HepG2 (cell line): ENCODE data around the gene NACC2. TPM values are rescaled to one million over a fixed set of nuclear protein-coding genes. Genes with fewer than 3 reads are reported as not detected.
A peak's percentile ranks its signal among the peaks of the same experiment; 100 is the strongest.

Experiments used
- ATAC-seq: fragments of 200-7000 bp; cut with Tn5 transposase; 3 replicates; pipeline ENCODE4 v1.9.1; 2020; ENCODE audit warnings: mild to moderate bottlenecking, moderate library complexity
- BruUV-seq: library from RNA; stranded (reverse); fragments of 400-500 nt; replicated peaks from 2 replicates; lab custom pipeline; 2021; lab: Mats Ljungman, UMichigan
- CTCF ChIA-PET: fragments of 300-600 bp; formaldehyde crosslinking; extraction: SDS; loops from one replicate; lab custom pipeline; 2021; ENCODE audit warnings: low total read pairs, inconsistent platforms, low intra/inter-chr PET ratio; lab: Yijun Ruan, JAX
- POLR2A ChIA-PET: fragments of 350-600 bp; sonication (Branson Sonifier 250); formaldehyde crosslinking; loops from one replicate; lab custom pipeline; 2020; ENCODE audit warnings: antibody characterized with exemption, inconsistent platforms; lab: Yijun Ruan, JAX
- DNase-seq: peaks from one replicate; pipeline ENCODE4 v3.0.0-alpha.2; 2015; ENCODE audit warnings: low spot score
- FAIRE-seq: peaks from 3 replicates; lab custom pipeline; 2011; peaks lifted over from hg19 to GRCh38; lab: Jason Lieb, UNC
- H2AFZ ChIP-seq: one replicate; pipeline ENCODE4 v1.6.1; 2011; ENCODE audit warnings: low read length, inconsistent platforms
- H3K27ac ChIP-seq: fragments of 300-600 bp; 3 replicates; pipeline ENCODE4 v1.8.0; 2011; ENCODE audit warnings: mixed run types, mild to moderate bottlenecking, mixed read lengths, low read length, inconsistent platforms; ENCODE audit not compliant: insufficient read depth; ENCODE audit errors: extremely low read length
- H3K27me3 ChIP-seq, 2 experiments: fragments of 200-600 bp in 1 of 2; 2 replicates in 1 of 2; 3 replicates in 1 of 2; pipeline versions ENCODE4 v1.6.0 to v1.8.0; 2011; ENCODE audit warnings: low read length in 2 of 2, mild to moderate bottlenecking in 2 of 2, moderate library complexity in 2 of 2, inconsistent platforms in 1 of 2; ENCODE audit not compliant: insufficient read depth in 2 of 2, control insufficient read depth in 1 of 2
- H3K36me3 ChIP-seq, 2 experiments: fragments of 200-600 bp in 1 of 2; replicated peaks in 1 of 2; 2 replicates in 1 of 2; 3 replicates in 1 of 2; pipeline versions ENCODE4 v1.5.1 to v1.8.0; 2011; ENCODE audit warnings: low read length in 2 of 2, inconsistent platforms in 1 of 2; ENCODE audit not compliant: insufficient read depth in 2 of 2, control insufficient read depth in 1 of 2
- H3K4me1 ChIP-seq: 2 replicates; pipeline ENCODE4 v1.5.1; 2012; ENCODE audit warnings: low read length, inconsistent platforms; ENCODE audit not compliant: insufficient read depth
- H3K4me2 ChIP-seq: 2 replicates; pipeline ENCODE4 v1.6.0; 2011; ENCODE audit warnings: low read depth, low read length, inconsistent platforms
- H3K4me3 ChIP-seq, 3 experiments: fragments of 200-600 bp in 1 of 3; sonication (generic), shearing (Covaris generic) in 1 of 3; replicated peaks in 1 of 3; 2 replicates each; pipeline ENCODE4 v1.5.1; 2011 to 2016; ENCODE audit warnings: low read length in 3 of 3, inconsistent platforms in 2 of 3, low read depth in 2 of 3, mild to moderate bottlenecking in 2 of 3, control low read depth in 1 of 3, mixed read lengths in 1 of 3; ENCODE audit not compliant: insufficient read depth in 1 of 3
- H3K79me2 ChIP-seq: one replicate; pipeline ENCODE4 v1.6.1; 2011; ENCODE audit warnings: low read length, inconsistent platforms; ENCODE audit not compliant: insufficient read depth
- H3K9ac ChIP-seq: 2 replicates; pipeline ENCODE4 v1.6.0; 2011; ENCODE audit warnings: mild to moderate bottlenecking, low read depth, low read length, inconsistent platforms; ENCODE audit not compliant: insufficient read depth
- H3K9me3 ChIP-seq: 2 replicates; pipeline ENCODE4 v1.5.1; 2012; ENCODE audit warnings: mild to moderate bottlenecking, low read length
- H4K20me1 ChIP-seq: 2 replicates; pipeline ENCODE4 v1.6.0; 2011; ENCODE audit warnings: inconsistent platforms, mild to moderate bottlenecking, low read length, moderate library complexity; ENCODE audit not compliant: insufficient read depth
- MLX ChIP-seq: IDR thresholded peaks from 2 replicates; pipeline ENCODE4 v1.6.1; 2016
- NFAT5 ChIP-seq: sonication (generic); formaldehyde crosslinking; IDR thresholded peaks from 2 replicates; pipeline ENCODE4 v1.4.0; 2020; ENCODE audit warnings: missing genetic modification reagents
- THYN1 ChIP-seq: sonication (generic); formaldehyde crosslinking; IDR thresholded peaks from 2 replicates; pipeline ENCODE4 v1.8.1; 2023; ENCODE audit warnings: low read depth, mild to moderate bottlenecking, moderate library complexity, missing genetic modification reagents, borderline replicate concordance
- ZFX ChIP-seq: sonication (generic); formaldehyde crosslinking; IDR thresholded peaks from 2 replicates; pipeline ENCODE4 v1.4.0; 2020; ENCODE audit warnings: mild to moderate bottlenecking, low read depth, missing genetic modification reagents, moderate library complexity
- ZNF430 ChIP-seq: sonication (generic); formaldehyde crosslinking; IDR thresholded peaks from 2 replicates; pipeline ENCODE4 v1.9.0; 2021; ENCODE audit warnings: mild to moderate bottlenecking, missing genetic modification reagents
- WGBS: methylation state at CpG from one replicate; pipeline ENCODE4 v1.1.6; 2017; ENCODE audit warnings: low lambda C conversion rate; 5-methylcytosine and 5-hydroxymethylcytosine counted together
- in situ Hi-C: cut with HindIII; loops from 2 replicates; pipeline ENCODE4 v1.10.0; 2017; ENCODE audit warnings: low pct_unique_long_range_greater_than_20kb; ENCODE audit not compliant: extremely low pct_ligation_motif_present
- intact Hi-C: fragments of 100-400 bp; cut with micrococcal nuclease; formaldehyde crosslinking; loops from one replicate; pipeline ENCODE4 v1.10.0; 2022; ENCODE audit not compliant: unreplicated experiment
- polyA plus RNA-seq, 8 experiments: library from polyadenylated mRNA; depleted of rRNA in 3 of 8; stranded (reverse) in 7 of 8; unstranded in 1 of 8; fragments of >200 nt; fragmentation: Illumina TruSeq in 4 of 8; extraction: Trizol in 4 of 8; gene quantifications; 2 replicates each; pipeline versions ENCODE4 v1.2.1 to v1.2.3, GENCODE V29; 2011 to 2016; ENCODE audit warnings: low read depth in 4 of 8, missing spikeins in 1 of 8, mixed read lengths in 1 of 8; ENCODE audit not compliant: insufficient read depth in 1 of 8
- total RNA-seq, 5 experiments: library from RNA; depleted of rRNA; stranded (reverse); fragments of >200 nt; fragmentation: Illumina TruSeq; extraction: Trizol; gene quantifications; 2 replicates each; pipeline ENCODE4 v1.2.3, GENCODE V29; 2016; ENCODE audit warnings: low read depth in 1 of 5

Gene NACC2
- total and polyA plus RNA-seq, 2 of the 13 experiments (the other 11 are each of a cell fraction or from before 2014, with no cell fraction given): 5.9 to 12.3 TPM

- 0 out of 2 replicates have a peak, but pooled peaks have one; percentile 37 for TF ChIP-seq MLX (CRISPR knock-in tag)
- peak; percentile 52; the same call in 1 of the 2 replicates for TF ChIP-seq ZFX (CRISPR knock-in tag)
- TF ChIP-seq THYN1 (CRISPR knock-in tag): no peak
Observed at GRCh38 chr9:136002881-136003280, 92.2 kb downstream of the NACC2 start (continued).

GRCh38 chr9:136002215-136002614, 92.9 kb downstream of the NACC2 start:
- BruUV-seq: no TSS peak
- H3K9ac ChIP-seq: no peak overlapping the region
- CTCF ChIA-PET: no interaction called here
- no peak overlapping the region for H3K27ac ChIP-seq
- H3K4me3 ChIP-seq: peak overlapping the region in 1 of 3 experiments; percentile 68; a peak in 1 of 6 replicates
- 94% methylated on average over 5 of the region's 11 CpGs for WGBS
- H3K9me3 ChIP-seq: no peaks in the 10 kb centered on the region
- no peak for DNase-seq
- TF ChIP-seq NFAT5 (no peak), ZNF430 (CRISPR knock-in tag) (0 out of 2 replicates have a peak, but pooled peaks have one; percentile 6)
- in situ Hi-C loops (no loop called here), intact Hi-C loops (no loop called here)
- peak overlapping the region; percentile 86 for H3K4me2 ChIP-seq
- ATAC-seq: no peak
- H3K27me3 ChIP-seq: no peaks in the 10 kb centered on the region; a peak in 1 of 5 replicates
- H2AFZ ChIP-seq: no peak overlapping the region
- H4K20me1 ChIP-seq: no peaks in the 10 kb centered on the region
- peaks cover 88% of the 10 kb centered on the region for H3K4me1 ChIP-seq
- no peaks in the 10 kb centered on the region for H3K79me2 ChIP-seq
- H3K36me3 ChIP-seq: no peaks in the 10 kb centered on the region
- POLR2A ChIA-PET: interaction anchor here (2.2 to 5.4 kb wide), 3 partner anchors 9 to 117 kb away, joined by 11 to 99 read pairs (median 16); no protein-coding TSS in a partner anchor
- no peak for FAIRE-seq
